ENCODE data around the gene FAIM2. TPM values are rescaled to one million over a fixed set of nuclear protein-coding genes. Genes with fewer than 3 reads are reported as not detected.

The FAIM2 gene
- total and polyA plus RNA-seq, 2 donors (not counting 3 experiments of a cell fraction or from before 2014, with no cell fraction given): 0.01 TPM; not detected in 1

DNA sequence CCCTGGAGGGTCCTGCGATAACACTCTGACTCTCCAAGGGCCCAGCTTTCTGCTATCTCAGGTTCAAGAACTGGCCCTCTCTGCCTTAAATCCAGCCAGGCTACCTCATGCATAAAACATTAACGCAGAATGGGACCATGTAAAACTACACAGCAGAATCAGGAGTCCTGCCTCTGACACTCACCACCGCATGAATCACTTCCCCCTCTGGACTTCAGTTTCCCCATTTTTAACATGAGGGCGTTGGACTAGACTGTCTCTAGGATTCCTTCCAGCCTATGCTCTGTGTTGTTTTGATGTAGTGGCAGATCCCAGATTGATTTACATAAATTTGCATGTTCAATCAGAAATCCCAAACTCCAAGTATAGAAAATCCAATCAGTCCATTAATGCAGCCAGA lies 78.8 kb downstream of the FAIM2 start:
- H3K79me2 ChIP-seq (ENCODE audit: control insufficient read depth, insufficient read depth, low read length): peaks cover 61% of the 10 kb centered on the region
- peak overlapping the region; percentile 26 for H3K4me2 ChIP-seq (ENCODE audit: insufficient read depth, low read length)
- no peaks in the 10 kb centered on the region for H3K9me3 ChIP-seq (replicated peaks; ENCODE audit: control insufficient read depth, insufficient read depth, low read length)
- H3K27me3 ChIP-seq (ENCODE audit: control insufficient read depth in 2 of 2, insufficient read depth in 2 of 2, low read length in 2 of 2): no peaks in the 10 kb centered on the region
- H3K4me3 ChIP-seq (replicated peaks in 1 of 3; ENCODE audit: insufficient read depth in 1 of 3, low read depth in 1 of 3, low read length in 3 of 3): no peak overlapping the region
- DNase-seq (ENCODE audit: low read depth, low spot score): peak; percentile 33
- no peaks in the 10 kb centered on the region for H4K20me1 ChIP-seq (replicated peaks; ENCODE audit: control insufficient read depth, extremely low read depth, insufficient read depth, low read length)
- no peak overlapping the region for H2AFZ ChIP-seq (ENCODE audit: low read depth, low read length)
- no peak overlapping the region for H3K9ac ChIP-seq (replicated peaks; ENCODE audit: extremely low read depth, insufficient read depth, low read length)
- peak overlapping the region; percentile 72 for H3K27ac ChIP-seq (ENCODE audit: insufficient read depth, low read depth, low read length)
- intact Hi-C loops (cut with micrococcal nuclease) (loop anchor here (5.0 kb wide), 1 partner anchor 188 kb away; no protein-coding TSS in a partner anchor), dilution Hi-C loops (cut with MboI; ENCODE audit: extremely low pct_ligation_motif_present, low sequenced_read_pairs) (no loop called here)
- BruUV-seq (replicated peaks): no TSS peak
- peaks cover 0 to 4% of the 10 kb centered on the region in 2 experiments for H3K36me3 ChIP-seq (ENCODE audit: control insufficient read depth in 2 of 2, extremely low read depth in 1 of 2, insufficient read depth in 2 of 2, low read length in 2 of 2)
- peaks cover 54% of the 10 kb centered on the region for H3K4me1 ChIP-seq (ENCODE audit: control insufficient read depth, extremely low read depth, insufficient read depth, low read length)
- TF ChIP-seq JUN (IDR thresholded peaks at IDR 0.05; ENCODE audit: borderline replicate concordance, insufficient read depth, insufficient read length, low read depth) (peak; percentile 45), FOS (IDR thresholded peaks at IDR 0.05; ENCODE audit: borderline replicate concordance, insufficient read depth, low read length) (peak; percentile 70), POLR2AphosphoS5 (IDR thresholded peaks at IDR 0.05; ENCODE audit: insufficient read depth, low read depth, low read length) (no peak)
- ChIA-PET POLR2A (interaction anchor here (0.6 to 0.8 kb wide), 2 partner anchors 84 to 693 kb away, joined by 3 read pairs; partner anchors contain the start of genes TMBIM6 and TUBA1B), CTCF (interaction anchor here (2.6 to 6.1 kb wide), 2 partner anchors 14 to 20 kb away, joined by 8 to 53 read pairs; no protein-coding TSS in a partner anchor)
- H3K9me1 ChIP-seq (replicated peaks; ENCODE audit: control insufficient read depth, extremely low read depth, insufficient read depth, low read length): no peaks in the 10 kb centered on the region
- FAIRE-seq: peak; percentile 99

- no peak overlapping the region for H3K4me3 ChIP-seq (replicated peaks in 1 of 3; ENCODE audit: insufficient read depth in 1 of 3, low read depth in 1 of 3, low read length in 3 of 3)
- H3K9ac ChIP-seq (replicated peaks; ENCODE audit: extremely low read depth, insufficient read depth, low read length): no peak overlapping the region
- H3K9me1 ChIP-seq (replicated peaks; ENCODE audit: control insufficient read depth, extremely low read depth, insufficient read depth, low read length): no peaks in the 10 kb centered on the region
- H3K9me3 ChIP-seq (replicated peaks; ENCODE audit: control insufficient read depth, insufficient read depth, low read length): no peaks in the 10 kb centered on the region
- BruUV-seq (replicated peaks): no TSS peak
- FAIRE-seq (no peak), DNase-seq (ENCODE audit: low read depth, low spot score) (no peak)
- H2AFZ ChIP-seq (ENCODE audit: low read depth, low read length): no peak overlapping the region
- ChIA-PET POLR2A (no interaction called here), CTCF (interaction anchor here (6.1 kb wide), 1 partner anchor 14 kb away, joined by 53 read pairs; no protein-coding TSS in a partner anchor)
- H3K27me3 ChIP-seq (ENCODE audit: control insufficient read depth in 2 of 2, insufficient read depth in 2 of 2, low read length in 2 of 2): no peaks in the 10 kb centered on the region
- peaks cover 57% of the 10 kb centered on the region for H3K4me1 ChIP-seq (ENCODE audit: control insufficient read depth, extremely low read depth, insufficient read depth, low read length)
- no peak for TF ChIP-seq FOS (IDR thresholded peaks at IDR 0.05; ENCODE audit: borderline replicate concordance, insufficient read depth, low read length)
- no peak for TF ChIP-seq MAX (IDR thresholded peaks at IDR 0.05; ENCODE audit: insufficient read depth, insufficient read length)
- TF ChIP-seq GATA2 (IDR thresholded peaks at IDR 0.05; ENCODE audit: insufficient read depth, insufficient read length, low read depth, low read length): no peak
- TF ChIP-seq POLR2AphosphoS5 (IDR thresholded peaks at IDR 0.05; ENCODE audit: insufficient read depth, low read depth, low read length): no peak
- no peak for TF ChIP-seq POLR2A (IDR thresholded peaks at IDR 0.05; ENCODE audit: low read depth, low read length)
- TF ChIP-seq EZH2 (IDR thresholded peaks at IDR 0.05; ENCODE audit: borderline replicate concordance, low read depth, low read length, severe bottlenecking): no peak
- TF ChIP-seq JUN (IDR thresholded peaks at IDR 0.05; ENCODE audit: borderline replicate concordance, insufficient read depth, insufficient read length, low read depth): no peak
- TF ChIP-seq MYC (IDR thresholded peaks at IDR 0.05; ENCODE audit: low read depth, low read length): no peak
- TF ChIP-seq, protein P1, sequence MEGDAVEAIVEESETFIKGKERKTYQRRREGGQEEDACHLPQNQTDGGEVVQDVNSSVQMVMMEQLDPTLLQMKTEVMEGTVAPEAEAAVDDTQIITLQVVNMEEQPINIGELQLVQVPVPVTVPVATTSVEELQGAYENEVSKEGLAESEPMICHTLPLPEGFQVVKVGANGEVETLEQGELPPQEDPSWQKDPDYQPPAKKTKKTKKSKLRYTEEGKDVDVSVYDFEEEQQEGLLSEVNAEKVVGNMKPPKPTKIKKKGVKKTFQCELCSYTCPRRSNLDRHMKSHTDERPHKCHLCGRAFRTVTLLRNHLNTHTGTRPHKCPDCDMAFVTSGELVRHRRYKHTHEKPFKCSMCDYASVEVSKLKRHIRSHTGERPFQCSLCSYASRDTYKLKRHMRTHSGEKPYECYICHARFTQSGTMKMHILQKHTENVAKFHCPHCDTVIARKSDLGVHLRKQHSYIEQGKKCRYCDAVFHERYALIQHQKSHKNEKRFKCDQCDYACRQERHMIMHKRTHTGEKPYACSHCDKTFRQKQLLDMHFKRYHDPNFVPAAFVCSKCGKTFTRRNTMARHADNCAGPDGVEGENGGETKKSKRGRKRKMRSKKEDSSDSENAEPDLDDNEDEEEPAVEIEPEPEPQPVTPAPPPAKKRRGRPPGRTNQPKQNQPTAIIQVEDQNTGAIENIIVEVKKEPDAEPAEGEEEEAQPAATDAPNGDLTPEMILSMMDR (IDR thresholded peaks at IDR 0.05; ENCODE audit: extremely low read depth in 1 of 2, insufficient read depth in 1 of 2, low read depth in 1 of 2, low read length in 2 of 2): no peak
- H3K79me2 ChIP-seq (ENCODE audit: control insufficient read depth, insufficient read depth, low read length): peaks cover 62% of the 10 kb centered on the region
- dilution Hi-C loops (cut with MboI; ENCODE audit: extremely low pct_ligation_motif_present, low sequenced_read_pairs): no loop called here
- no peaks in the 10 kb centered on the region for H4K20me1 ChIP-seq (replicated peaks; ENCODE audit: control insufficient read depth, extremely low read depth, insufficient read depth, low read length)
- intact Hi-C loops (cut with micrococcal nuclease): no loop called here
- H3K4me2 ChIP-seq (ENCODE audit: insufficient read depth, low read length): peak overlapping the region; percentile 26
- peaks cover 0 to 4% of the 10 kb centered on the region in 2 experiments for H3K36me3 ChIP-seq (ENCODE audit: control insufficient read depth in 2 of 2, extremely low read depth in 1 of 2, insufficient read depth in 2 of 2, low read length in 2 of 2)
- H3K27ac ChIP-seq (ENCODE audit: insufficient read depth, low read depth, low read length): peak overlapping the region; percentile 72
These were observed 79.3 kb downstream of the FAIM2 start for GRCh38 chr12:49824416-49824815.
